ENCODE measurements around the gene NPY2R. TPM values are rescaled to one million over a fixed set of nuclear protein-coding genes. Genes with fewer than 3 reads are reported as not detected.

Gene NPY2R
- total and polyA plus RNA-seq, 2 of the 13 experiments (the other 11 are each of a cell fraction or from before 2014, with no cell fraction given) = not detected

DNA sequence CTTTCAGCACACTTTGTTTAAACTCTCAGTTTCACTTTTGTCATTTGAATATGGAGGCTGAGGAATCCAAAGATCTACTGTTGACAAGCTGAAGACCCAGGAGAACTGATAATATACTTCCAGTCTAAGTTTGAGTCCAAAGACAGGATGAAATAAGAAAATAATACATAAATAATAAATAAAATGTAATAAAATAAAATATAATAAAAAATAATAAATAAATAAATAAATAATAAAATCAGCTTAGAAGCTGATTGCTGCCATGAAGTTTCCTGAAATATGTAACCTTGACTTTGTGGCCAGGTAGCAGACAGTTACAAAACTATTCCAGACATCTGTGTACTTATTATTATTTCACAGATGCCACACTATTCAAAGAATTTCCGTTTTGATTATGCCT lies 55.0 kb downstream of the NPY2R start:
- no peak overlapping the region for H3K27ac ChIP-seq (ENCODE audit: extremely low read length, insufficient read depth, low read length)
- H3K4me2 ChIP-seq (ENCODE audit: low read depth, low read length) = no peak overlapping the region
- intact Hi-C loops (cut with micrococcal nuclease; ENCODE audit: unreplicated experiment) = no loop called here
- no peaks in the 10 kb centered on the region for H3K4me1 ChIP-seq (ENCODE audit: insufficient read depth, low read length)
- 0% methylated on average over 1 of the region's 1 CpG for WGBS (ENCODE audit: low lambda C conversion rate)
- no peaks in the 10 kb centered on the region for H3K9me3 ChIP-seq (ENCODE audit: low read length)
- H3K4me3 ChIP-seq (replicated peaks in 1 of 3; ENCODE audit: insufficient read depth in 1 of 3, low read depth in 2 of 3, low read length in 3 of 3) = no peak overlapping the region
- H2AFZ ChIP-seq (ENCODE audit: low read length) = no peak overlapping the region
- in situ Hi-C loops (cut with HindIII; ENCODE audit: extremely low pct_ligation_motif_present, low pct_unique_long_range_greater_than_20kb) = no loop called here
- no peaks in the 10 kb centered on the region for H3K79me2 ChIP-seq (ENCODE audit: insufficient read depth, low read length)
- no peak for DNase-seq (ENCODE audit: low spot score)
- H3K9ac ChIP-seq (ENCODE audit: insufficient read depth, low read depth, low read length) = no peak overlapping the region
- H4K20me1 ChIP-seq (ENCODE audit: insufficient read depth, low read length) = no peaks in the 10 kb centered on the region
- BruUV-seq (replicated peaks) = no TSS peak
- no peak for ATAC-seq
- no peaks in the 10 kb centered on the region for H3K36me3 ChIP-seq (replicated peaks in 1 of 2; ENCODE audit: control insufficient read depth in 1 of 2, insufficient read depth in 2 of 2, low read length in 2 of 2)
- FAIRE-seq = no peak
- H3K27me3 ChIP-seq (ENCODE audit: control insufficient read depth in 1 of 2, insufficient read depth in 2 of 2, low read length in 2 of 2) = no peaks in the 10 kb centered on the region
- no peak for TF ChIP-seq NBN (conservative IDR thresholded peaks at IDR 0.05)
- no peak for TF ChIP-seq SMAD9 (CRISPR knock-in tag; IDR thresholded peaks at IDR 0.05)
- TF ChIP-seq ZFY (CRISPR knock-in tag; IDR thresholded peaks at IDR 0.05) = no peak
- TF ChIP-seq RORA (CRISPR knock-in tag; IDR thresholded peaks at IDR 0.05) = no peak
- TF ChIP-seq RARA (CRISPR knock-in tag; IDR thresholded peaks at IDR 0.05) = no peak
- TF ChIP-seq ZNF451 (CRISPR knock-in tag; IDR thresholded peaks at IDR 0.05) = no peak
- TF ChIP-seq, protein P1, sequence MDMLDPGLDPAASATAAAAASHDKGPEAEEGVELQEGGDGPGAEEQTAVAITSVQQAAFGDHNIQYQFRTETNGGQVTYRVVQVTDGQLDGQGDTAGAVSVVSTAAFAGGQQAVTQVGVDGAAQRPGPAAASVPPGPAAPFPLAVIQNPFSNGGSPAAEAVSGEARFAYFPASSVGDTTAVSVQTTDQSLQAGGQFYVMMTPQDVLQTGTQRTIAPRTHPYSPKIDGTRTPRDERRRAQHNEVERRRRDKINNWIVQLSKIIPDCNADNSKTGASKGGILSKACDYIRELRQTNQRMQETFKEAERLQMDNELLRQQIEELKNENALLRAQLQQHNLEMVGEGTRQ (IDR thresholded peaks at IDR 0.05; ENCODE audit: low read depth, low read length) = no peak
- TF ChIP-seq, protein P1 (CRISPR knock-in tag; IDR thresholded peaks at IDR 0.05; ENCODE audit: borderline replicate concordance) = no peak
- no peak for TF ChIP-seq ZFP37 (CRISPR knock-in tag; IDR thresholded peaks at IDR 0.05; ENCODE audit: borderline replicate concordance)
- TF ChIP-seq GFI1 (CRISPR knock-in tag; IDR thresholded peaks at IDR 0.05; ENCODE audit: borderline replicate concordance) = no peak
- no peak for TF ChIP-seq AHR (CRISPR knock-in tag; IDR thresholded peaks at IDR 0.05)
- TF ChIP-seq HCFC1 (IDR thresholded peaks at IDR 0.05; ENCODE audit: low read depth, low read length) = no peak
- TF ChIP-seq, protein P2, sequence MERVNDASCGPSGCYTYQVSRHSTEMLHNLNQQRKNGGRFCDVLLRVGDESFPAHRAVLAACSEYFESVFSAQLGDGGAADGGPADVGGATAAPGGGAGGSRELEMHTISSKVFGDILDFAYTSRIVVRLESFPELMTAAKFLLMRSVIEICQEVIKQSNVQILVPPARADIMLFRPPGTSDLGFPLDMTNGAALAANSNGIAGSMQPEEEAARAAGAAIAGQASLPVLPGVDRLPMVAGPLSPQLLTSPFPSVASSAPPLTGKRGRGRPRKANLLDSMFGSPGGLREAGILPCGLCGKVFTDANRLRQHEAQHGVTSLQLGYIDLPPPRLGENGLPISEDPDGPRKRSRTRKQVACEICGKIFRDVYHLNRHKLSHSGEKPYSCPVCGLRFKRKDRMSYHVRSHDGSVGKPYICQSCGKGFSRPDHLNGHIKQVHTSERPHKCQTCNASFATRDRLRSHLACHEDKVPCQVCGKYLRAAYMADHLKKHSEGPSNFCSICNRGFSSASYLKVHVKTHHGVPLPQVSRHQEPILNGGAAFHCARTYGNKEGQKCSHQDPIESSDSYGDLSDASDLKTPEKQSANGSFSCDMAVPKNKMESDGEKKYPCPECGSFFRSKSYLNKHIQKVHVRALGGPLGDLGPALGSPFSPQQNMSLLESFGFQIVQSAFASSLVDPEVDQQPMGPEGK (CRISPR knock-in tag; IDR thresholded peaks at IDR 0.05) = no peak
- POLR2A ChIA-PET = no interaction called here
- CTCF ChIA-PET (ENCODE audit: low intra/inter-chr PET ratio, low total read pairs) = no interaction called here
